ENCODE data around the gene SCN7A. TPM values are rescaled to one million over a fixed set of nuclear protein-coding genes. Genes with fewer than 3 reads are reported as not detected.

Gene SCN7A
- total RNA-seq: 10 to 100 TPM in 1 of 3 donors, 1 to 10 TPM in 2; 1.6 to 76.2 (median 7.5) TPM
- long read RNA-seq, donor 1, full-length matches to known transcripts: 3 of 19 reads
- long read RNA-seq, donor 1, partial matches to known transcripts: 11 of 19 reads
- long read RNA-seq, donor 1, other reads (novel, unspliced or antisense): 5 of 19 reads
- long read RNA-seq, donor 2, partial matches to known transcripts: 1 of 2 reads
- long read RNA-seq, donor 2, other reads (novel, unspliced or antisense): 1 of 2 reads

GRCh38 chr2:166494140-166494624, at the start of gene SCN7A:
Gene SCN7A (minus strand): TSS chr2:166494249. CDS start chr2:166477696, 16,553 bp downstream.
- Histone ChIP-seq H3K4me3 (no peak within 1 kb of the TSS), H3K36me3 (ENCODE audit: low read depth) (no peaks in the 10 kb centered on the region), H3K9me3 (no peaks in the 10 kb centered on the region), H3K4me1 (ENCODE audit: low read depth) (no peaks in the 10 kb centered on the region)
- DNase-seq: peak; percentile 15 to 54 (median 32)
- no peak for TF ChIP-seq CTCF (IDR thresholded peaks at IDR 0.05)
- peak; percentile 33 for ATAC-seq
- intact Hi-C loops (cut with DNase I, micrococcal nuclease): no loop called here

GRCh38 chr2:166539340-166540162, 45.5 kb upstream of the SCN7A start:
- no peak overlapping the region for H3K4me3 ChIP-seq
- no peaks in the 10 kb centered on the region for H3K4me1 ChIP-seq (ENCODE audit: low read depth)
- H3K9me3 ChIP-seq: no peaks in the 10 kb centered on the region
- peak in 1 of 3 donors; percentile 51 for DNase-seq
- no peaks in the 10 kb centered on the region for H3K36me3 ChIP-seq (ENCODE audit: low read depth)
- peak; percentile 69 for ATAC-seq
- intact Hi-C loops (cut with DNase I, micrococcal nuclease): loop anchor here in 1 of 2 donors (10.0 kb wide), 1 partner anchor 1575 kb away; no protein-coding TSS in a partner anchor
- peak; percentile 33 for TF ChIP-seq CTCF (IDR thresholded peaks at IDR 0.05)

- intact Hi-C loops (cut with DNase I, micrococcal nuclease): loop anchor here in 1 of 2 donors (10.0 kb wide), 1 partner anchor 1579 kb away; no protein-coding TSS in a partner anchor
- Histone ChIP-seq H3K36me3 (ENCODE audit: low read depth) (no peaks in the 10 kb centered on the region), H3K4me1 (ENCODE audit: low read depth) (no peaks in the 10 kb centered on the region), H3K4me3 (no peak overlapping the region), H3K9me3 (no peaks in the 10 kb centered on the region)
- no peak for DNase-seq
- TF ChIP-seq CTCF (IDR thresholded peaks at IDR 0.05): no peak
- no peak for ATAC-seq
These were observed 42.1 kb upstream of the SCN7A start for GRCh38 chr2:166536111-166536510.

- no peak for ATAC-seq
- H3K9me3 ChIP-seq: no peaks in the 10 kb centered on the region
- intact Hi-C loops (cut with DNase I, micrococcal nuclease): no loop called here
- no peak overlapping the region for H3K4me3 ChIP-seq
- no peak for TF ChIP-seq CTCF (IDR thresholded peaks at IDR 0.05)
- no peak for DNase-seq
- H3K36me3 ChIP-seq (ENCODE audit: low read depth): no peaks in the 10 kb centered on the region
- H3K4me1 ChIP-seq (ENCODE audit: low read depth): no peaks in the 10 kb centered on the region
These were observed 27.1 kb upstream of the SCN7A start for GRCh38 chr2:166521155-166521554.

GRCh38 chr2:166520604-166521003, 26.6 kb upstream of the SCN7A start:
- Histone ChIP-seq H3K9me3 (no peaks in the 10 kb centered on the region), H3K4me3 (no peak overlapping the region), H3K36me3 (ENCODE audit: low read depth) (no peaks in the 10 kb centered on the region), H3K4me1 (ENCODE audit: low read depth) (no peaks in the 10 kb centered on the region)
- intact Hi-C loops (cut with DNase I, micrococcal nuclease): no loop called here
- no peak for TF ChIP-seq CTCF (IDR thresholded peaks at IDR 0.05)
- ATAC-seq (no peak), DNase-seq (no peak)

All from mucosa of descending colon (tissue), 3 donors.